SU-DHL-6 (cell line): ENCODE data around the gene CLC.

Experiments used
- H2AFZ ChIP-seq: fragments of 200-600 bp; sonication (generic); 2 replicates; pipeline ENCODE4 v1.6.1; 2014; ENCODE audit warnings: low read depth, mild to moderate bottlenecking, moderate library complexity, mixed read lengths, antibody characterized with exemption, low read length; ENCODE audit not compliant: severe bottlenecking
- H3F3A ChIP-seq: fragments of 200-600 bp; shearing (Covaris generic); 2 replicates; pipeline ENCODE4 v1.6.0; 2016; ENCODE audit warnings: antibody characterized with exemption, mild to moderate bottlenecking; ENCODE audit not compliant: insufficient read depth
- H3K27ac ChIP-seq: fragments of 200-600 bp; sonication (generic); 2 replicates; pipeline ENCODE4 v1.5.1; 2016; ENCODE audit warnings: low read depth, mild to moderate bottlenecking, low read length, moderate library complexity, mixed read lengths
- H3K27me3 ChIP-seq: fragments of 200-600 bp; sonication (generic), shearing (Covaris generic); 2 replicates; pipeline ENCODE4 v1.6.0; 2014; ENCODE audit warnings: mild to moderate bottlenecking, low read length
- H3K36me3 ChIP-seq: fragments of 200-600 bp; sonication (generic); 2 replicates; pipeline ENCODE4 v1.6.1; 2014; ENCODE audit warnings: mild to moderate bottlenecking, low read length, mixed read lengths
- H3K4me2 ChIP-seq: fragments of 300-600, 200-600 bp; shearing (Covaris generic), sonication (generic); 2 replicates; pipeline ENCODE4 v1.6.0; 2014; ENCODE audit warnings: low read length, low read depth, mild to moderate bottlenecking; ENCODE audit not compliant: poor library complexity, severe bottlenecking
- H3K4me3 ChIP-seq: fragments of 200-600 bp; sonication (generic); 2 replicates; pipeline ENCODE4 v1.5.1; 2014; ENCODE audit warnings: antibody characterized with exemption, low read length, mild to moderate bottlenecking, mixed read lengths; ENCODE audit not compliant: insufficient read depth, poor library complexity, severe bottlenecking
- H3K79me2 ChIP-seq: fragments of 200-600 bp; sonication (generic); 2 replicates; pipeline ENCODE4 v1.6.1; 2014; ENCODE audit warnings: mild to moderate bottlenecking, low read length, moderate library complexity; ENCODE audit not compliant: insufficient read depth
- H3K9ac ChIP-seq: fragments of 200-600 bp; sonication (generic); 2 replicates; pipeline ENCODE4 v1.7.0; 2014; ENCODE audit warnings: mild to moderate bottlenecking, low read length
- H3K9me2 ChIP-seq: fragments of 200-600 bp; sonication (generic); replicated peaks from 2 replicates; pipeline ENCODE4 v1.6.1; 2014; ENCODE audit warnings: low read length; ENCODE audit not compliant: insufficient read depth
- H3K9me3 ChIP-seq: fragments of 200-600 bp; sonication (generic); 2 replicates; pipeline ENCODE4 v1.6.1; 2014; ENCODE audit warnings: low read length, mixed read lengths; ENCODE audit not compliant: insufficient read depth
- H4K20me1 ChIP-seq: fragments of 200-600 bp; sonication (generic); 2 replicates; pipeline ENCODE4 v1.6.1; 2014; ENCODE audit warnings: low read depth, mild to moderate bottlenecking, antibody characterized with exemption, low read length, moderate library complexity, mixed read lengths
- CTCF ChIP-seq: fragments of 200-600 bp; sonication (generic); IDR thresholded peaks from one replicate; pipeline ENCODE4 v1.5.1; 2017; ENCODE audit warnings: antibody characterized with exemption, mild to moderate bottlenecking, low read length, moderate library complexity; ENCODE audit not compliant: insufficient read depth, poor library complexity, severe bottlenecking
- EZH2phosphoT487 ChIP-seq: fragments of 200-600 bp; sonication (generic), shearing (Covaris generic); conservative IDR thresholded peaks from 2 replicates; pipeline ENCODE4 v1.6.1; 2018; ENCODE audit warnings: mild to moderate bottlenecking, antibody characterized with exemption, low read length, moderate library complexity, mixed read lengths

Gene CLC

GRCh38 chr19:39684267-39684666, 53.6 kb downstream of the CLC start:
- no peaks in the 10 kb centered on the region for H3K9me2 ChIP-seq
- no peaks in the 10 kb centered on the region for H3K79me2 ChIP-seq
- H2AFZ ChIP-seq = no peak overlapping the region
- TF ChIP-seq CTCF (no peak), EZH2phosphoT487 (no peak)
- no peak overlapping the region for H3K4me3 ChIP-seq
- no peaks in the 10 kb centered on the region for H3K9me3 ChIP-seq
- H3K36me3 ChIP-seq = no peaks in the 10 kb centered on the region
- no peak overlapping the region for H3K27ac ChIP-seq
- no peaks in the 10 kb centered on the region for H3K27me3 ChIP-seq
- H4K20me1 ChIP-seq = no peaks in the 10 kb centered on the region
- no peak overlapping the region for H3K4me2 ChIP-seq
- H3F3A ChIP-seq = no peaks in the 10 kb centered on the region
- no peak overlapping the region for H3K9ac ChIP-seq

- Histone ChIP-seq H3F3A (no peaks in the 10 kb centered on the region), H3K79me2 (no peaks in the 10 kb centered on the region), H4K20me1 (no peaks in the 10 kb centered on the region), H3K36me3 (no peaks in the 10 kb centered on the region), H3K9me2 (no peaks in the 10 kb centered on the region), H3K4me2 (no peak overlapping the region), H3K4me3 (no peak overlapping the region), H3K9ac (no peak overlapping the region), H3K9me3 (no peaks in the 10 kb centered on the region), H3K27me3 (no peaks in the 10 kb centered on the region), H3K27ac (no peak overlapping the region), H2AFZ (no peak overlapping the region)
- TF ChIP-seq EZH2phosphoT487 (no peak), CTCF (no peak)
Observed at GRCh38 chr19:39681416-39681815, 56.4 kb downstream of the CLC start.
